H54 (cell line): Measurements from ENCODE around the gene MAD1L1.
"Not testable (repeated sequence)": the region's sequence is repeated elsewhere in the genome, so short reads cannot be mapped to it uniquely, and the experiment has no call there.

ENCODE experiments used
- DNase-seq: peaks from one replicate; pipeline ENCODE4 v3.0.0; 2011; ENCODE audit warnings: low spot score, mixed read lengths; ENCODE audit not compliant: insufficient read length
- FAIRE-seq: peaks from 3 replicates; lab custom pipeline; 2011; peaks lifted over from hg19 to GRCh38; lab: Jason Lieb, UNC
- POLR2A ChIP-seq: IDR thresholded peaks from 2 replicates; pipeline ENCODE4 v1.6.1; 2011; ENCODE audit warnings: low read depth, mild to moderate bottlenecking, low read length

Gene MAD1L1

DNA sequence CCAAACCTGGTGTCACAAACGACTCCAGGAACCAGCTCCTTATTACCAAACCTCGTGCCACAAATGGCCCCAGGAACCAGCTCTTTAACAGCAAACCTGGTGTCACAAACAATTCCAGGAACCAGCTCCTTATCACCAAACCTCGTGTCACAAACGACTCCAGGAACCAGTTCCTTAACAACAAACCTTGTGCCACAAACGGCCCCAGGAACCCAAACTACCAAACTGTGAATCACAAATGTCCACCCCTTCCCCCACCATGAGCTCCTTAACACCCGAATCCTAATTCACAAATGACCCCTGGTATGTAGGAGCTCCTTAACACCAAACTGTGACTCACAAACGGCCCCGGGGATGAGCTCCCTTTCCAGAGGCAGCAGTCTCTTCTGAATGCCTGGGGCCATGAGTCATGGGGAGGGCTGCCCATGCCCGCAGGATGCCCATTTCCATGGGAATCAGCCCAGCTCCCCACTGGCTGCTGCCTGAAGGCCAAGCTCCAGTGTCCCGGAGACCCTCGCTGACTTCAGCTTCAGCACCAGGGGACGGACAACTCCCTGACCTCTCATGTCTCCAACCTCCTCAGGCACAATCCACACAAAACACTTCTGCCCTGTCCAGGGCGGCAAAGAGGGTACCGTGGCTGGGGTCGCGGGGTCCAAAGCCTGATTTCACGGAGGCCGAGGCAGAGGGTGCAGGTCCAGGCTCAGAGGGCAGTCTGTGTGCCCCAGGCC, 349.5 kb downstream of the MAD1L1 start:
- FAIRE-seq (no peak), DNase-seq (peak; percentile 100)
- TF ChIP-seq POLR2A = no peak

DNA sequence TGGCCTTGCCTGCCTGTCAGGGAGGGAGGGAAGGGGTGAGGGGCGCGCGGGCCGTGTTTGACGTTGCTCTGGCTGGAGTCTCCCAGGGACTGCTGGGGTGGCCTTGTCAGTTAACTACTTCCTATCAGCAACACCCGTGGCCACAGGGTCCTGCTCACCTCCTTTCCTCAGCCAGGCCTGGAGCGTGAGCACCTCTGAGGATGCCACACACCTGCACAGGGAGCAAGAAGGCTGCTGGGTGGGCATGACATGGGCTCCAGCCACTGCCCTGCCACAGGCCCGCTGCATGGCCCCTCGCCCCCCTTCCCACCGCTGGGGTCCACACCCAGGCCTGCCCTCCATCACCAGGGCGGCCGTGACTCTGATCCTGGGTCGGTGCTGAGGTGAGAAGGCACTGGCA, 350.3 kb downstream of the MAD1L1 start:
- DNase-seq (no peak), FAIRE-seq (no peak)
- no peak for TF ChIP-seq POLR2A

DNA sequence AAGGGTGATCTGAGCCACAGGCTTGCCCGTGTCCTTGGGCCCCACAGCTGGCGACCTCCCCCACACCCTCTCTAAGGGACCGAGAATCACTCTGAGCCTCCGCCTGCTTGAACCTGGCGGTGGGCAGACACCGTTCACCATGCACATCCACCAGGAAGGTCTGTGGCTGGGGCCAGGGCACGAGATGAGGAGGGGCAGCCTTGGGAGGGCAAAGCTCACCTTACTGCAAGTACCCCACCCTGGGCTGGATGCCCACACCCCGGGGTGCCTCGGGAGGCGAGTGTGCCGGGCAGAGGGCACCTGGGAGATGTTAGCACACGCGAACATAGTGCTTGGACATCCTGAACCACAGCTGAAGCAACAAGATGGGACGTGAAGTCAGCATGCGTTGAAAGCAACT, 350.8 kb downstream of the MAD1L1 start:
- no peak for FAIRE-seq
- TF ChIP-seq POLR2A = no peak
- DNase-seq = no peak

DNA sequence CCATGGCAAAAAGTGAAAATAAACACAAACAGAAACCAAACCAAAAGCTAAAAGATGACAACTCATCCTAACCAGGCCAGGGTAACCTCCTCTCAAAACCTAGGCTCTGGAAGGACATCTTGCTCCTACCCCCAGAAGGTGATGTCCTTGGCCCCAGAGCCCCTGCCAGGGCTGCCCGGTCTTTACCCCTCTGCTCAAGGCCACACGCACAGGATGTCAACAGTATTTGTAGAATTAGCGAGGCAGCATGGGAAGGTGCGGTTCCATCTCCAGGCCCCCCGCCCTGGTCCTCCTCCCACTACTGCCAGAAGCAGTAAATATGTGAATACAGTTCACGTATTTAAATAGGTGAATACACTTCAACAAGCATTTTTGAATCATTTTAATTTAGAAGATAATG, 356.1 kb downstream of the MAD1L1 start:
- not testable (repeated sequence) for FAIRE-seq, DNase-seq

DNA sequence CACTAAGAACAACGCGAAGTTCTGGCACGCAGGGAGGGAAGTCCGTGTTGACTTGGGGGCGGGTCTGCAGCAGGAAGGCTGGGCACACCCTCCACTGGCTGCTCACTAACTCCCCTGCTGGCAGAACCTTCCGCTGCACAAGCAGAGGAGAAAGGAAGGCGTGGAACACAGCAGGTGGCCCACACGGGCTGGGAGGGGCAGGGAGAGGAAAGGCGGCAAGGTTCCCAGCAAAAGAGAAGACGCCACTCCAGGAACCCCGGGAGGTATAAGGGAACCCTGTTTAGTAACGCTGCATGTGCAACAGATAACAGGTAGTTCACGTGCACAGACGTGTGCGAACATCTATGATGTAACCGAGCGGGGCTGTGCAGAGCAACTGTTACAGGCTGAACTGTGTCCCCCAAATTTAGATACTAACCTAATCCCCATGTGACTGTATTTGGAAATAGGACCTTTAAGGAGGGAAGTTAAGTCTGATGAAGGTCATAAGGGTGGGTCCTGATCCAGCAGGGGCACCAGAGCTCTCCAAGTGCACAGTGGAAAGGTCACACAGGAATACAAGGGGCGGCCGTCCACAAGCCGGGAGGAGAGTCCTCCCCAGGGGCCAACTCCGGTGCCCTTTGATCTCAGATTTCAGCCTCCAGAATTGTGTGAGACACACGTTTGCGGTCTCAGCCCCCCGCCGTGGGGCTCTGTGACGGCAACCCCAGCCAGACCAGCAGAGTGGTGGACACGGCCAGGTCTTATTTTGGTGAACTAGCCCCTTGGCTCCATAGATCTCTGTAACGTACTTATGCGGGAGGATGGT, 357.1 kb downstream of the MAD1L1 start:
- FAIRE-seq = not testable (repeated sequence)

DNA sequence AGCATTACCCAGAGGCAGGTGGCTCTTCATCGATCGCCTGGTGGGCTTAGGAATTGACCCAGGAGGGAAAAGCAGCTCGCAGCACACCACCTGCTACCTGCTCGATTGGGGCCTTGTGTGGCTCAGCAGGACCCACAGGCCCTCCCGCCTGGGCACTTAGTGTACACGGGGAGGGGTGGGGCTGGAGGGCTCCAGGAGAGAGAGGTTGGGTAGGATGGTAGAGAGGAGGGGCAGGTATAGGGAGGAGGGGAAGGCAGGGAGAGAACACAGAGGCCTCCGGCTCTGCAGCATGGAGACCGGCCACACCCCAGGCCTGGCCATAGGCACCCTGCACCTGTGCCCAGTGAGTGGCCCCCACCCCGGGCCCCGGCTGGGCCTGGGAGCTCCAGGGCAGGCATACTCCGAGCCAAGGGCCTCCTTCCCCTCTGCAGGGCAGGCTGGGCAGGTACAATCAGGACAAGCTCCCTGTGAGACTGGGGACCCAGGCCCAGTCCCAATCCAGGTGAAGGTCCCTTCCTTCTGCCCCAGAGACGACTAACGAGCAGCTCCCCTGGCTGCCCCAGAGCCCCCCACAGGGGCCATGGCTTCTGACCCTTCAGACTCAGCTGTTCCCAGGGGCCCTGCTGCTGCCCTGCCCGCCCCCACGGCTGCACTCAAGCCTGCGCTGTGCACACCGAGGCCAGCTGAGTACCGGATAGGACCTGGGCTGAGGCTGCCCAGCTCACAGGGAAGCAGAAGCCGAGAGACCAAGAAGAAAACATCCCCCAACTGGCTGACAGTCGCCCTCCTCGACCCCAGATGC, 358.0 kb downstream of the MAD1L1 start:
- not testable (repeated sequence) for FAIRE-seq, DNase-seq

More for the DNA sequence above, 357.1 kb downstream of the MAD1L1 start:
- not testable (repeated sequence) for DNase-seq

DNA sequence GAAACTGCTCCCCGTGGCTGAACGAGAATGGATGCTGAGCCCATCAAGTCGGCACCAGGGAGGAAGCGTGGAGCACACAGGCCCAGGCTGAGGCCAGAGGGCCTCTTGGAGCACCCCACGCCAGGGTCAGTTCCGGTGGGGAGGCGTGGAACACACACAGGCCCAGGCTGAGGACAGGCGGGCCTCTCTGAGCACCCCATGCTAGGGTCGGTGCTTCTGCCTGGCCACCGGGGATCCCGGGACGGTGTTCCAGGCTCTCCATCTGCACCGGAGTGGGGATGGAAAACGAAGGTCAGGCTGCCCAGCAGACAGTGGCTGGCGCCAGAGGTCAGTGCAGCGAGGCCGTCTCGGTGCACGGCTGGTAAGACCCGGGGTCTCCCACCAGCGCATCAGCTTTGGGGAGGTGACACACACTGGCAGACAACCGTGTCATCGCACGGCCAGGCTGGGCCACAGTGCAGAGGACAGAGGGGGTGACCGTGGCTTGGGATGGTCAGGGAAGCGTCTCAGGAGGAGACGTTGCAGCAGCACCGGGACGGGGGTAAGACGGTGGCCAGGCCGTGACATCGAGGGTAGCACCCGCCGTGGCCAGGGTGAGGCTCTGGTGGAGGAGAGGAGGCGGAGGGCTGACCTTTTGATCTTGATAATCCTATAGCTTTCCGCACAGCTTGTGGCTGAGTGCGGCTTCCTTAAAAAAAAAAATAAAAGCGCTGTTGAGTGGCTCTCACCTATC, 358.7 kb downstream of the MAD1L1 start:
- no peak for TF ChIP-seq POLR2A
- FAIRE-seq (no peak), DNase-seq (no peak)

DNA sequence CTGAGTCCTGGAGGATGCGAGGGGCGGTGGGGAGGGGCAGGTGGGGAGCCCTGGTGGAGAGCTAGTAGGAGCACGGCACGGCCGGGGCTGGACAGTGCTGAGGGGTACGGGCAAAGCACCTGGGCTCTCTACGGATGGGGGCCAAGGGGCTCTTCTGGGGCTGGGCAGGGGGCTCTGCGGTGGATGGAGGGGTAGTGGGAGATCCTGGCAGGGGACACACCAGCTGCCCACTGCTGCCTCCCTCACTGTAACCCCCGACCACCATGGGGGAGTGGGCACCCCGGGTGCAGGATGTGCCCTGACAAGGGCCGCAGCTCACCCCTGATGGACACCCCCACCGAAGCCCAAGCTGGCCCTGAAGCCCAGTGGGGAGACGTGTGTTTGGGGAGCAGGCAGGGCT, 359.3 kb downstream of the MAD1L1 start:
- no peak for TF ChIP-seq POLR2A
- DNase-seq = no peak
- no peak for FAIRE-seq

DNA sequence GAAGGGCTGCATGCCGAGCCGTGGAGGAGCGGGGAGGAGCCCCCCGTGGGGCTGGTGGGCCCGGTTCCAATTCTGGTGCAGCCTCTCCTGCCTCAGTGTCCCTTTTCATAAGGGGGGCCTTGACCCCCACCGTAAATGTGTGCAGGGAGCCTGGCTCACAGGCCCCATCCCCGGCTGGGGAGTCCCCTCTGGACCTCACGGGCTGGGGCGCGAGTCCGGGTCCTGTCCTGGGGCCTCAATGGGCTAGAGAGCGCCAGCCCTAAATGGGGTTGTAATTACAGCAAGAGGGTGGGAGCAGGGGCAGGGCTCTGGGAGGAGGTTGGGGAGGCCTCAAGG, 359.7 kb downstream of the MAD1L1 start:
- no peak for FAIRE-seq
- no peak for TF ChIP-seq POLR2A
- no peak for DNase-seq

DNA sequence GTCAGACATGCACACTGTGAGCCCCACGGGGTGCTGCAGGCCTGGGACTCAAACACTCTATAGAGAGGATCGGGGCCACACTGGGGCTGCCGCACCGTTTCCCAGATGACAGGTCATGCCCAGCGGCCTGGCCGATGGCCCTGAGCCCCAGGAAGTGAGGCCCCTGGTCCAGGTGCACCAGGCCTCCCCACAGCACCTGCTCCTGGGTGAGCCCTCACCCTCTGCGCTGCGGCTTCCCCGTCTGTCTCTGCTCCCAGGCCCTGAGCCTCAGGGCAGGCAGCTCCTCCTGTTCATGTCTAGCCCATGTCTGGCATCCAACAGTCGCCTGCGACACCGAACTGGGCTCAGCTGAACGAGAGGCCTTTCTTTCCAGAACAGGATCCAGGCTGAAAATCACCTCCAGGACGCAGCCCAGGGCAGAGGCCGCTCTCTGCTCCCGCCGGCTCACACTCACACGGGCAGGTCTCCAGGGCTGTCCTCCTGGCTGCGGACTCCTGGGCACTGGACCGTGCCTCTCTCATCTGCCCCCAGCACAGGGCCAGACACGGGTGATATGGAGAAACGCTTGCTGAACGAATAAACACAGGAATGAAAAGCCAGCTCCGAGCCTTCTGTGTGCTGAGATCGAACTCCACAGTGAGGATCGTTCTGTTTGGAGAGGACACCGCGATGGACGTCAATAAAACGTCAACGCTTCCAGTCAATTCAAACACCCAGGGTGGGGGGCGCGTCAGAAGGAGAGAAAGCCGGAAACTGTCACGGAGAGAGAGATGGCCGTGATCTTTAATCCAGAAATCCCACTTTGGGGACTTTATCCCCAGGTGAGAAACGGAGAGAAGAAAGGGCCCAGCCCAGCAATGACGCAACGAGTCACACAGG, 360.3 kb downstream of the MAD1L1 start:
- DNase-seq (no peak), FAIRE-seq (no peak)
- TF ChIP-seq POLR2A = no peak

DNA sequence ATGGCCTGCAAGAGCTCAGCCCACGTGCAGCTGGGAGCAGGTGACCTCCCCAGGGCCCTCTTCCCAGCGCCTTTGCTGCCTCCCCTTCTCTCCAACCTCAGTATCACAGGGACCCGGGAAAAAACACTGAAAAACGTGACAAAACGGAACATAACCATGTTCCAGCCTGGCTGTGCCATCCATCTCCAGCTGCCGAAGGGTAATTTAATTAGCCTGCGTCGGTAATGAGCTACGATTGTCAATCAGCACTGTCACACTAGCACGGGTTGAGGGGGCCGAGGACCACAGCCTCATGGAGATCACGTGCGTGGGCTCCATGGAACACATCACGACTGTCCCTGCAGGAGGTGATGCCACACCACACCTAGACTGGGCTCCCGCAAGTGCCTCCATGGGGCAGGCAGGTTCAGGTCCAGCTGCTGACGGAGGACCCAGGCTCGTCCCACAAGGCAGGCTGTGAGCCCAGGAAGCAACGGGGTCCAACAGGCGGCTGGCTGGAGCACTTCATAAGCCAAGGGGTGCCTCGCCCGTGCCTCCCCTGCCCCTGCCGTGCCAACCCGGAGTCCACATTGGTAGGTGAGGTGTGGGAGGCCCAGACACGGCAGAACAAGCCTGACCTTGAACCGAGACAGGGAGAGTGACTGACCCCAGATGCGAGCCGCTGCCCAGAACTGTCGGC, 363.2 kb downstream of the MAD1L1 start:
- DNase-seq = no peak
- no peak for TF ChIP-seq POLR2A
- FAIRE-seq = no peak

DNA sequence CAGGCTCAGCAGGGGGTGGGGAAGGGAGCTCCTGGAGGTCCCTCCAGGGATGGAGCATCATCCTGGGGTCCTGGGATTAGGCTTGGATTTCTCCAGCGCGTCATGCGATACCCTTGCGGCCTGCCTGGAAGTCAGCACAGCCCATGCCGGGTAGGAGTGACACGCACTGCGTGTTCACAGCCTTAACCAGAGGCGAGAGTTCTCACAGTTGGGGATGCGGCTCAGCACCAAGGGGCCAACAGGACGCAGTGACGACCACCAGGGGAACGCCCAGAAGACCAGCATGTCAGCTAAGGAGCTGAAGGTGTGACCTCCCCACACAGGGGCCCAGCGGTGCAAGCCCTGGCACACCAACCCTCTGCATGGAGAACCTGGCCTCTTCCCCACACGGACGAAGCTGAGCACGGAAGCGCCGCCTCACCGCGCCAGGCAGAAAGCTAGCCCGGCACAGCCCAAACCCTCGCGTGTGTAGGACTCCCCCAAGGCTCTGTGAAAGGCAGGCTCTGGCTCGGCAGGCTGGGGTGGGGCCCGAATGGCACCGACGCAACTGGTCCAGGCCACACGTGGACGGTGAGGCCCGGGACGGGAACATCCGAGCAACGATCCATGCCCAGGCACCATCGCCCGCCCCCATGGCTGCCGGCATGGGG, 364.1 kb downstream of the MAD1L1 start:
- no peak for DNase-seq
- no peak for TF ChIP-seq POLR2A
- FAIRE-seq = no peak
